Fibroblast of skin of scalp (primary cell): Measurements from ENCODE around the gene SRCIN1.

ENCODE experiments used
- DNase-seq: peaks from one replicate; pipeline ENCODE4 v3.0.0-alpha.2; 2013

SRCIN1 gene

DNA sequence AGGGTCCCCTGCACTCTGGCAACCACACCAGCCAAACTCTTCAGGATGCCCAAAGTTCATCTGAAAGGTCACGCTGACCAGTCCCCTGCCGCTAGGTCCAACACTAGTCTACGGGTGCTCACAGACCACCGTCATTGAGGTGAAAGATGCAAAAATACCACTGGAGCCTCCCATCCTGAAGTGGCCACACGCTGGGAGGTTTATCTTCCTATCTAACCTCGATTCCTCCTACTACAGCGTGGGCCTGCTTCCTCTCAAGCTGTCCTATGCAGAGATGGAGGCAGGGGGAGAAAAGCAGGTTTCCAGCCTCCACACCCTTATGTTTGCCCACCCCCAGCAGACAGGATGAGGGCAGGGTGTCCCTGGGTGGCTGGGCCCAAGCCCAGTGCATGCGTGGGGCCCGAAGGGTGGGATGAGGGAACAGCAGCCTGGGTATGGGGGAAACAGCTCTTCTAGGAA is 6.3 kb downstream of the SRCIN1 start:
- no peak for DNase-seq

DNA sequence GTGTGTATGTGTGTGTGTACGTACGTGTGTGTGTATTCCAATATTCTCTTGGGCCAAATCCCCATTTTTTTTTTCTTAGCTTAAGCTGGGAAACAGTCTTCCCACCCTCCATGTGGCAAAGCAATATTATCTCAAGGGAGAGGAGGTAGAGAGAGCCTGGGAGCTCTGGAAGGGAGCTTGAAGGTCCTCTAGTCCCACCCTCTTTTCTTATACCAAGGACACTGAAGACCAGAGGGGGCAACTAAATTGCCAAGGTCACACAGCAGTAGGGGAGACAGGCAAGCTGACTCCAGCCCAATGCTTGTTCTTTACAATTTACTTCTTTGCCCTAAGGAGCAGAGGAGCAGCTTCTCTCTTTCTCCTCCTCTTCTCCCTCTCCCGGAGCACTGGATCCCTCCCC is 6.8 kb downstream of the SRCIN1 start:
- DNase-seq: no peak

DNA sequence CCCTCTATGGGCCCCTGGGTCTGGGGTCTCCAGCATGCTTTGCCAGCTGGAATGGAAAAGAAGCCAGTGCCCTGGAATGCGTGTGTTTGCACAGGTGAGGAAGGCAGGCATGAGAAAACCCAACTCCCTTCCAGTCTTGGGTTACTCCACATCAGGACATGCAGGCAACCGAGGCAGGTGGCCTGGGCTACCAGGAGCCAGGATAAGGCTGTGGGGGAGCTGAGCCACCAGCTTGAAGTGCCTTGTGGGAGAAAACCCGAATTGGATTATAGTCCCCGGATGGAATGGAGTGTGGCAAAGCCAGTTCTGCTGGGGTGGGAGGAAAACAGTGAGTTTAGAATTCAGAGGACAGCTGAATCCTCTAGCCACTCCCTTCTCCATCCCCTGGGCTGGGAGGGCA is 7.2 kb downstream of the SRCIN1 start:
- peak; percentile 64 for DNase-seq

DNA sequence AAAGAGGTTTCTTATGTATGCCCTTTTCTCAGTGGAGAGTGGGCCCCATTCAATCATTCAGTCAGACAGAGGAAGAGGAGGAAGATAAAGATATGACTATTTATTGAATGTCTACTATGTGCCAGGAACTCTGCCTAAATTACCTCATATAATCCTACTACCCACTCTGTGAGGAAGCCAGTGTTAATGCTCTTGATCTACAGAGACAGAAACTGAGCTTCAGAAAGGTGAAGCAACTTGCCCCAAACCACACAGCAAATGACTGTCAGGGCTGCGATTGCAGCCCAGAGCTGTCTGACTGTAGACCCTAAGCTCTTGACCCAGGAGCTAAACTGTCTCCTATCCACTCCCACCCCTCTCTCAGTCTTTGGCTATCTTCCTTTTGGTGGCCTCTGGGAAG is 8.4 kb downstream of the SRCIN1 start:
- no peak for DNase-seq

DNA sequence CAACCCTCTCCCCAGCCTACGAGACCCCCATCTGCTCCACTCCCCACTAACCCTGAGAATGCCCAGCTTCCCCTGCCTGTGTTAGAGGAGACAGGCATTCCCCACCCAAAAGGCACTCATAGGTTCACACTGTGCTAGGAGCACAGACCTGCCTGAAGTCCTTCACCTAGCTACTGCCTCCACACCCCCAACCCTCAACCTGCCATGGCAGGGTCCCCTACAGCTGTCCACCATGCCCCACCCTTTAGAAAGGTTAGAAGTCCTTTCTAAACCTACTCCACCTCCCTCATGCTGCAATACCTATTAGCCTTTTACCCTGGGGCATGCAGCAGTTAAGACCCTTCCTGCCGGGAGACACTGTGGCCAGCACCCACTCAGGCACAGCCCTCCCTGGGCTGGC is 9.1 kb downstream of the SRCIN1 start:
- no peak for DNase-seq

DNA sequence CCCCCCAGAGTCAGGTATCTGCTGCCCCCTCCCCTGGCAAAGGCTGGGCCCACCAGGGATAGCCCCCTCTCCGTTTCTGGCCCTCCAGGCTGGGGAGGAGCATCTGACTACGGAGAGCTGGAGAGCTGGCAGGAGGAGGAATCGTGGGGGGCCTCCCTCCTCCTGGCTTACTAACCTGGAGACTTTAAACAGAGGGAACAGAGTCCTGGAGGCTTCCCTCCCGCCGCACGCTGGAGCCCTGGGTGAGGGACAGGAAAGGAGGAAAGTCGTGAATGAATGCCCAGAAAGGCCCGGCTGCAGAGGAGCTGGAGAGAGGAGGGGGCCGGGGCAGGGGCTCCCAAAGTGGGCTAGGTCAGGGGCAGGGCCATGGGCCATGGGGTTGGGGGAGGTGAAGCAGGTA is 9.9 kb downstream of the SRCIN1 start:
- DNase-seq: no peak

DNA sequence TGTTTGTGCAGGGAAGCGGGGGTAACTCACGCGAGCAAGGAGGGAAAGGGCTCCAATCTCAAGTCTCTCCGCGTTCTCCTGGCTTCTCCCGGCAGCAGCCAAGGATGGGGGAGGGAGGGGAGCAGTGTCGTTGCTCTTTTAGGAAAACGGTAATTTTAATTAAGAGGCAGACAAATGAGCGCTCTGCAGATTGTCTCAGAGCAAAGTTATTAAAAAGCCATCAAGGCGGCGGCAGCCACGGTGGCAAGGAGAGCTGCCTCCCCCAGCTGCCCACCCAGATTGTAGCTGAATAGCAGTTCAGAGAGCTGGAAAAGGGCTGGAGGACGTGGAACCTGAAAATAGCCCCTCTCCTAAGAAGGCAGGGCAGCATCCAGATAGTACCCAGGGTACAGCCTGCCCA is 11.6 kb downstream of the SRCIN1 start:
- no peak for DNase-seq

DNA sequence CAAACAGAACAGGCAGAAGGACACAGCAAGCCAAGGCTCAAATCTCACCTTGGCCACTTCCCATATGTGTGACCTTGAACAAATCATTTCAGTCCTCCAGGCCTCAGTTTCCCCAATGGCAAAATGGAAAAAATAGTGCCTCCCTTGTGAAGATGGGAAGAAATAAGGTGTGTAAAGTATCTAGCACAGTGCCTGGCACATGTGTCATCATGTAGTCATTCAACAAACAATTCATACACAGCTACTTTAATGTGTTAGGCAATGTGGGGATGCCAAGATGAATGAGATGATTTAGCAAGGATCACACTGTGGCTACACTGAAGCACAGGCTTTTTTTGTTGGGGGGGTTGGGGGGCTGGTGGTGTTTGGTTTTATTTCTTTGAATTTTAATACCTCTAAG is 13.3 kb downstream of the SRCIN1 start:
- no peak for DNase-seq

DNA sequence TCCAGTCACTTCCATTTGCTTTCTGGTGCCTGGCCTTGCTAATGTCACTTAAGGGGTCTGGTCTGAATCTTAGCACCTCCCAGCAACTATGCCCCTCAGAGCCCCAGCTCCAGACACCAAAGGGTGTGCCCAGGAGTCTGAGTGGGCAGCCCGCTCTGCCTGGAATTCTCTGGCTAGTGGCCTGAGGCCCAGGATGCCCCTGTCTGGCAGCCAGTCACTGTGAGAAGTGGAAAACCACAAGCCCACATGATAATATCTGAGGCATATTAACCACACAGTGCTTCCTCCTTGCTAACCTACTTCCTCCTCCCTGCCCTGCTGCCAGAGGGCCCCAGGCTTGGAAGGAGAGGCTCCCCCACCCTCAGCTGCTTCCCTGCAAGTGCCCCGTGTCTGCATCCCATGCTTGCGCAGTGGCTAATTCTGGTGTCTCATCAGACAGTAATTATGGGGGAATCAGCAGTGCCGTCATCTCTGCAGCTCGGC is 14.0 kb downstream of the SRCIN1 start:
- DNase-seq: no peak

DNA sequence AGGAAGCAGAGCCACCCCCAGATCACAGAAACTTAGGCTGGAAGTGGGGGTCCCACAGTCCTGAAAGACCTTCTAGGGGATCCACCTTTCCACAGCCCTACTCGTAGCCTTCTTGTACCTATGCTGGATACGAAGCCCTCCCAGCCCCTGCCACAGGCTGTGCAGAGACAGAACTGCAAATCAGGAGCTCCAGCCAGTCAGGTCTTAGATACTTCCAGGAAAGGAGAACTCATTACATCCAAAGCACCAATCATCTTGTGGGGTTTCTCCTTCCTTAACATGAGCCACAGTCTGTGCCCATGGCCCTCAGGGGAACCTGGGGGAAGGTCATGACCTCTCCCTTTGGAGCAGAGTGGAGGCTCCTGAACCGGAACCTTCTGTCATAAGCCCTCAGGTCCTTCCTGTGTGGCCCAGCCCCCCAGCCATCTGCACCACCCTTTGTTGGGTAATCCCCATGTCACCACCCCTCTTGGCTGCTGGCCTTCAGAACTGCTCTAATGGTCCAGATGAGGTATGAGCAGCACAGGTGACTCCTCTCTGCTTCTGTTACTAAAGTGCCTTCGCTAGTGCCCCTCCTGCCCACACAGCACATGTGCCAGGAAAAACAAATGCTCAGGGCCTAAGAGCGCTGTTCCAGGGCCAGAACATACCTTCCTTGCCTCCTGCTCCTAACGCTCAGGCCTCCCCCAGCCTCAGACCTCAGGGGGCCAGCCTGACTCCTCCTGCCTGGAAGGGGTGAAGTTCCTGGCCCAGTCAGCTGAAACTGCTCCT is 14.6 kb downstream of the SRCIN1 start:
- no peak for DNase-seq

DNA sequence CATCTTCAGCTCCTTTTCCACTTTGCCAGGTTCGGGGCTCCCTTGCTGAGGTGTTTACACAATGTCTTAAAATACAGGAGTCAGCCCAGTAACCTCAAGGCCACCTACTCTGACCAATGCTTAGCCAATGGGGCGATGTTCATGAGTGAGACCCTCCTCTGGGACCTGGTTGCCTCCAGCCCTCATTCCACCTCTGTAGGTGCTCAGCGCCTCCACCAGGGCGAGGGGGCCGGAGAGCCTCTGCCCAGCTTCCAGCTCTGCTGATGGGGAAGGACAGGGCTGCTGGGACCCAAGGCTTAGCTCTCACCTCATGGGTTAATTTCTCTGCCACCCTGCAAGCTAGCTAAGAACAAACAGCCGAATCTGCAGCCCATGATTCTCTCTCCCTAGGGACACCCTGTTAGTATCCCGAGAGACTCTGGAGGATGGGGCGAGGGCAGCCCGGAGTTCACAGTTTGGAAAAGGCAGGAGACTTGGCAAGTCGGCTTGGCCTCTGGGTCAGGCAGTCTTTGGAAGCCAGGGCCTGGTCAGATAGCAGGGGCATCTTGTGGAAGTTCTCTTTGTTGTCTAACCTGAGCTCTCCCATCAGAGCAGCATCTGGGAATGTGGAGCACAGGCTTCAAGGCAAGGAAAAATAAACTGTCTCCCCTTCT is 16.2 kb downstream of the SRCIN1 start:
- no peak for DNase-seq

DNA sequence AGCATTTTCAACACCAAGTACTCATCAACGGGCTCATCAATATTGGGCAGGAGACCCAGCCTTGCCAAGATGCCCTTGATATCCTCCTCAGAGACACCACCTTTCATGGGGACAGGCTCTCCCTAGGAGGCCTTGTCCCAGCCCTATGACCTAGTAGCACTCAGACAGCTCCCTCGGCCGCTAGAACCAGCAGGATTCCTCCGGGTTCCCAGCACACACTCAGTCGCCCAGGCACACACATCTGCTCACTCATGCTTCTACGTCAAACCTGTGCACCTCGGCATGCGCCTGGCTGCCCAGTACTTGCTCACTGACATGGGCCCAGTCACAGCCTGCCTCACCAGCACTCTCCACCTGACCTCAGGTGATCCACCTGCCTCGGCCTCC is 17.0 kb downstream of the SRCIN1 start:
- DNase-seq: no peak

DNA sequence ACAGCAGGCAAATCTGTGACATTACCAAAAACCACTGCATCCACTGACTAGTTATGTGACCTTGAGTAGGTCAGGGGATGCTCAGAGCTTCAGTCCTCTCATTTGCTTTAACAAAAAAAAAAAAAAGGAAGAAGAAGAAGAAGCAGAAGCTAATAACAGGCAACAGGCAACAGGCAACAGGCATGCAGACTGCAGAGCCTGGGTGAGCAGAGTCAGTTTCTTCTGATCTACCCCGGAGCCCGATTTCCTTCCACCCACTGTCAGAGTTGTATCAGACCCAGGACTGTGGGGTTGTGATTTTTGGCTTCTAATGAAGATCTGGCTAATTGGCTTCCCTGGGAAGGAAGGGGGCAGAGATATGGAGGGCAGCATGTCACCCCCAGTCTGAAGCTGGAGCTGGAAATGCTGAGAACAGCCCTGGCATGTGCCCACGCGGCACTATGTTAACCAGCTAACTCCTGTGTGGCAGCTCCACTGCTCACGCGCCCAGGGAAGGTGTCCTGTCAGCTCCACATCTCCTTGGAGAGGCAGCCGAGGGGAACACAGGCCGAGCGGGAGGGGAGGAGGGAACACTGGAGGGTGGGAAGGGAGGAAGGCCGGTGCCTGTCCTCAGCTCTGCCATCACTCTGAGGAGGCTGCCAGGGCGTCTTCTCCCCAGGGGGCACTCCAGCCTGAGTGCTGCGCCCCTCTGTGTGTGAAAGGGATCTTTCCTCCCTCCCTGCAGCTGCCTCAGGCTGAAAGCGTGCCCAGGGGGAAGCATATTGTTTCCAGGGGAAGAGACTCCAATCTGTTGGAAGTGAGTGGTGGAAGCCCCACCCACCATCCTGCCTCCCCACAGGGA is 17.6 kb downstream of the SRCIN1 start:
- no peak for DNase-seq

DNA sequence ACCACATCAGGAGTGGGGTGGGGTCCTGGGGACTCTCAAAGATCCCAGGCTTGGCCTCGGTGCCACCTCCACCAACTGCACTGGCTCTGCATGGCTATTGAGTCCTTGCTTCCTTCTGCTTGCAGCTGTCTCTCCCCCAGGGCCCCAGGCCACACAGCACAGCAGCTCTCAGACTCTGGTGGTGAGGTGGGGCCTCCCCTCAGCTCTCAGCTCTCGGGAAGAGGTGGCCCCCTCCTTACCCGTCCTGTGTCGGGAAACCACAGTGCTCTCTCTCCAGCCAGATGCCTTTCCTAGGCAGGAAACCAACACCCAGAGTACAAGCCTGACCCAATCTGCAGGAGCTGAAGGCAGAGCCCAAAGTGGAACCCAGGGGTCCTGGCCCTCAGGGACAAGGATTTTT is 18.5 kb downstream of the SRCIN1 start:
- DNase-seq: no peak

DNA sequence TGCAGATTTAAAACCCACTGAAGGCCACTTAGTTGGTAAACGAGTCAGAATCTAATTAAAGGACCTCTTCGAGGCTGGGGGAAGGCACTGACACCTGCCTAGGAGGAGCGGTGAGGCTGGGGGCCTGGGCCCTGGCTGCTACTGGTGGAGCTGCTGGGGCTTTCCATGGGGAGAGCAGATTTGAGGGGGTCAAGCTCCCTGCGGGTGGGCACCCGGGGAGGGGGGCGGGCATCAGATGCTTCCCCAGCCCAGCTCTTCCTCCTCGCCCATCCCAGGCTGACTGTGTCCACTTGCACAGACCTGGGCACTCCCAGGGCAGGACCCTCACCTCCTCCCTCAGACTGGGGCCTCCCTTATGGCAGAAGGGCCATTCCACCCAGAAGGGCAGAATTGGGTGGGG is 19.0 kb downstream of the SRCIN1 start:
- no peak for DNase-seq

DNA sequence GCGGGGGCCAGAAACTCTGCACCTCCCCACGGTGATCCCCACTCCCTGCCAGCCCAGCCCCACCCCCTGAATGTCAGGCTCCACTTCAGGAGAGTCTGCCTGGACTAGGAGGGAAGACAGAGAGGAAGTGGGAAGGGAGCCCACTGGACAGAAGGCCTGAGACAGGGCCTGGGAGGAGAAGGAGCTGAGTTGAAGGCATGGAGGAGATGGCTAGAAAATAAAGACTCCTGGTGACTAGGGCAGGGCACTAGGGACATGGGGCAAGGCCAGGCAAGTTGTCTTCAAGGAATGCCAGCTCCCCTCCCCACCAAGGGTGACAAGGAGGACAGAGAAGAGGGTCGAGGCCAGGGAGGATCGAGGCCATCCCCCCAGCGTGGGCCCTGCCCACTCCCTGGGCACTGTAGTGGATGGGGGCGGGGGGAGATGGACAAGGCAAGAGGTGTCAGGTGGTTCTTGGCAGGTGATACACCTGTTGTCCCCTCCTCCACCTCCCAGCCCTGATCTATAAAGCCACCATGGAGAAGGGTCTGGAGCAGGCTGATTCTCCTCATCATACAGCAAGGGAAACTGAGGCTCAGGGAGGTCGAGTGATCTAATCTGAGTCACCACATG is 19.7 kb downstream of the SRCIN1 start:
- no peak for DNase-seq

DNA sequence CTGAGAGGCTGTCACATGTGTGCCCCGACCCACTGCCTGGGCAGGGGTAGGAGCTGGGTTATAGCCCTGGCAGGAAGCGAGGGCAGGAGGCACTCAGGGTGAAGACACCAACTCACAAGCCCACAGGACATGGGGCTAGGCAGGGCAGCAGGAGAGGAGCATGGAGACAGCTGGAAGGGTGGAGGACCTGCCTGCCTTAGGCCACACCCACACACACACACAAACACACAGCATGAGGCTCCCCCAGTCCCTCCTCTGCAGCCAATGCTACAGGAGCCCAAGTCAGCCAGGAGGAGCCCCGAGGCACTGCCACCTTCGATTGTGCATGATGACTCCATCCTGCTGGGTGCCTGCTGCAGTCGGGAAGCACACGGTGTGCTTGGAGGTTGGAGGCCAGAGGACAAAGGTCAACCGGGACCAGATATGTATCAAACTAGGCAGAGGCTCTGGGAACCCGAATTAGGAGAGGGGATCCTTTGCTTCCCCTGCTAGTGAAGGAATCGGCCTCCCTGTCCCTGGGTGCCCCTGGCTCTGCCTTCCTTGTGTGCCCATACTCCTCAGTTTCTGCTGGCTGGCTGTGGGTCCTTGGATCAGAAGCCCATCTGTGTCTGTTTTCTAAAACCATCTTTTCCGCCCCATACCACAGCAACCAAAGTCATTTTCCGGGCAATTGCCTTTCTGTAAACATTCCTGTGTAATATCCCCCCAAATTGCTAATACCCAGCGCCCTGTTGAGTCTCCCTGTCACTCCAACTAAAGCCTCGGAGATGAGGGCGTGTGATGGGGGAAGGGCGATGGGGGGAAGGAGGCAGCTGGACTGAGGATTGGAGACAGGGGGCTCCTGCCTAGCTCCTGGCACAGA is 20.5 kb downstream of the SRCIN1 start:
- DNase-seq: no peak

DNA sequence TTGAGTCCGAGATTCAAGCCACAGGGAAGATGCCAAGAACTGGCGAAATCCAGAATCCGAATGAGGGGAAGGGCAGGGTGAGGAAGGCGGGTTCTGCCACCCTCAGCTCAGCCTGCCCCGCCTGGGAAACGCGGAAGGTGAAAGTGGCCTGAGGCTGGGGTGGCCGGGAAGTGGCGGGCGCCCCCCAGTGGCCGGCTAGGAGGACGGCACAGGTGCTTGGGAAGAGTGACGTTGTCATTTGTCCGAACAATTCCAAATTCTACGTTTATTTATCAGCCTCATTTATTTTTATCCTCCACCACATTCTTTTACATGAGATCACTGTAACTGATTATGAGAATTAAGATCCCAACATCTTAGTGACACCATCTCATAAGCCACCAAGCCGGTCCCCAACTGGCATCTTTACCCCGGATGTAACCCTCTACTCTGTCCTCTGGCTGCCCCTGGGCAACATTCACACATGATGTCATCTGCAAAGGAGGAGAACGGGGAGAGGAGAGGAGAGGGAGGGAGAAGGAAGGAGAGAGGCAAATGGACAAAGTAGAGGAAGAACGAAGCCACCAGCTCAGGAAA is 21.3 kb downstream of the SRCIN1 start:
- peak; percentile 44 for DNase-seq

DNA sequence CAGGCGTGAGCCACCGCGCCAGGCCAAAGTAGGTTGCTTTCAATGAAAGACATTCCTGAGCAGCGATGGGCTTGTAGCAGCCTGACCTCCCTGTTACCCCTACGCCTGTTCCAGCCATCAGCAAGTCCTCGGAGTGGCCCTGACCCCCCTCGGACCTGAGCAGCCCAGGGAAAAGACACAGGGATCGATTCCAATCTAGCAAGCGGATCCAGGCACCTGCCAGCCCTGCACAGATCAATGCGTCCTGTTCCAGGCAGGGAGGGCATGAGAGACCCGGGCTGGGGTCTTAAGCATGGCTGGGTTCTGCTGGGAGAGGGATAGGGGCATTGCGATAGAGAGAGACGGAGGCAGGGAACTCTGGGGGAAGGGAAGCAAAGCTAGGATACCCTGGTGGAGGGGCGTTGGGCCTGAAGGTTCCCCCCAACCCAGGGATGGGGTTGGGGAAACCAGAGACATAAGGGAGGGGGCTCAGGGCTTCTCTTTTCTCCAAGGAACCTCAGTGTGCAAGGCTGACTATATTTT is 21.9 kb downstream of the SRCIN1 start:
- no peak for DNase-seq

DNA sequence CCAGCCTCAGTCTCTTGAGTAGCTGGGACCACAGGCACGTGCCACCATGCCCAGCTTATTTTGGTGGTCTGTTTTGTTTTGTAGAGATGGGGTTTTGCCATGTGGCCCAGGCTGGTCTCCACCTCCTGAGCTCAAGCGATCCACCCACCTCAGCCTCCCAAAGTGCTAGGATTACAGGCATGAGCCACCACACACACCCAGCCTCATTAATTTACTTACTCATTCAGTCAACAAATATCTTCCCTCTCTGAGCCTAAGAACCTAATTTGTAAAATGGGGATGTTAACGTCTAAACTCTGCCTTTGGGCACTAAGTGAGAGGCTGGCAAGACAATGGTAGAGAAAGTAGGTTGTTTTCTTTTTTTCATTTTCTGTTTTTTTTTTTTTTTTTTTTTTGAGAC is 22.6 kb downstream of the SRCIN1 start:
- no peak for DNase-seq

DNA sequence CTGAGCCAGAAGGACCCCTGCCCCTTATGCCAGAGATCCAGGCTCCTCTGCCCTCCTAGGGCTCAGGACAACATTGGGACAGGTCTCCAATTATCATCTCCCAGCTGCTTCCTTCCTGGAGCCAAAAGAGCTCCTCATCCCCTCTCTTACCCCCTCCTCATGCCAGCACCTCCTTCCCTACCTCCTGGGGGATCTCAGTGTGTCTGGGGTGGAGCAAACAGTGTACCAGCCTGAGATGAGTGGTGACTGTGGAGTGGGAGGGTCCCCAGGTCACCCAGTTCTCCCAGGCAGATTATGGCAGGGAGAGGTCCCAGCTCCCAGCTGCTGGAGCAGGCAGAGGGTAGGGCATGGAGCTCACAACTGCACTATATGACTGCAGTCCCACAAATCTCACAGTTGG is 23.7 kb downstream of the SRCIN1 start:
- no peak for DNase-seq
